DND-41 (cell line): ENCODE results near the gene TMEM107.

Experiments
- EZH2 ChIP-seq: IDR thresholded peaks from 3 replicates; pipeline ENCODE4 v1.6.1; 2012; ENCODE audit warnings: borderline replicate concordance, low read depth, mild to moderate bottlenecking, moderate library complexity, low read length, inconsistent platforms; ENCODE audit not compliant: severe bottlenecking
- TF ChIP-seq, protein P1 (sequence below): IDR thresholded peaks from 2 replicates; pipeline ENCODE4 v1.5.1; 2012; ENCODE audit warnings: borderline replicate concordance, low read length, moderate library complexity, mild to moderate bottlenecking; ENCODE audit not compliant: poor library complexity, severe bottlenecking; ENCODE audit errors: extremely low read depth

DNA sequence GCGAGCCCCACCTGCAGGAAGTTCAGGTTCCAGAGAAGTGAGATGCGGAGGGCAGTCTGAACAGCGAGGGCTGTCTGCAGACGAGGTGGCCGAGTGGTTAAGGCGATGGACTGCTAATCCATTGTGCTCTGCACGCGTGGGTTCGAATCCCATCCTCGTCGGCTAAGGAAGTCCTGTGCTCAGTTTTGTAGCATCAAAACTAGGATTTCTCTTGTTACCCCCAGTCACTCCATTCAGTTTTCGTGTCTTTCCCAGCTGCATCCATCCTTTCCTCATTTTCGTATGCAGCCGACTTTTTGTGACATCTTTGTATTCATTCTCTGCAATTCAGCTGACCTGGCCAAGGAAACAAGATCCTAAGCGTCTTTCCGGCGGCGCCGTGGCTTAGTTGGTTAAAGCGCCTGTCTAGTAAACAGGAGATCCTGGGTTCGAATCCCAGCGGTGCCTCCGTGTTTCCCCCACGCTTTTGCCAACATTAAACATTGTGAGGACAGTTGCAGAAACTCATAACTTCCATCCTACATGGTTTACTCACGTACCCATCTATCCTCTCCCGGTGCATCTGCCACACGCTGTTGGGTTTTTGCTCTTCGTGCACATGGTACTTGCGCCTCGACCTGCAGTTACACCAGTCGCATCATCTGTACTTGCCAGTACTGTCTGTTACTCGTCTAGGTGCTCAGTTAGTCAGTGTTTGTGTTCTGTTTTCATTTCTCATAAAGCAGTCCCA, 10.8 kb upstream of the TMEM107 start:
- TF ChIP-seq, protein P1, sequence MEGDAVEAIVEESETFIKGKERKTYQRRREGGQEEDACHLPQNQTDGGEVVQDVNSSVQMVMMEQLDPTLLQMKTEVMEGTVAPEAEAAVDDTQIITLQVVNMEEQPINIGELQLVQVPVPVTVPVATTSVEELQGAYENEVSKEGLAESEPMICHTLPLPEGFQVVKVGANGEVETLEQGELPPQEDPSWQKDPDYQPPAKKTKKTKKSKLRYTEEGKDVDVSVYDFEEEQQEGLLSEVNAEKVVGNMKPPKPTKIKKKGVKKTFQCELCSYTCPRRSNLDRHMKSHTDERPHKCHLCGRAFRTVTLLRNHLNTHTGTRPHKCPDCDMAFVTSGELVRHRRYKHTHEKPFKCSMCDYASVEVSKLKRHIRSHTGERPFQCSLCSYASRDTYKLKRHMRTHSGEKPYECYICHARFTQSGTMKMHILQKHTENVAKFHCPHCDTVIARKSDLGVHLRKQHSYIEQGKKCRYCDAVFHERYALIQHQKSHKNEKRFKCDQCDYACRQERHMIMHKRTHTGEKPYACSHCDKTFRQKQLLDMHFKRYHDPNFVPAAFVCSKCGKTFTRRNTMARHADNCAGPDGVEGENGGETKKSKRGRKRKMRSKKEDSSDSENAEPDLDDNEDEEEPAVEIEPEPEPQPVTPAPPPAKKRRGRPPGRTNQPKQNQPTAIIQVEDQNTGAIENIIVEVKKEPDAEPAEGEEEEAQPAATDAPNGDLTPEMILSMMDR = peak; percentile 57
- TF ChIP-seq EZH2 = no peak
